HFFc6 (cell line): Measurements from ENCODE around the gene TFB1M. TPM values are rescaled to one million over a fixed set of nuclear protein-coding genes. Genes with fewer than 3 reads are reported as not detected.

Source experiments
- DNase-seq: peaks from one replicate; pipeline ENCODE4 v3.0.0-alpha.2; 2018
- H3K27ac Mint-ChIP-seq: 2 replicates; pipeline ENCODE4 v1.8.0; 2020; ENCODE audit warnings: mild to moderate bottlenecking, mixed read lengths
- H3K27me3 Mint-ChIP-seq: 2 replicates; pipeline ENCODE4 v1.8.0; 2021; ENCODE audit warnings: mild to moderate bottlenecking, moderate library complexity, mixed read lengths; ENCODE audit not compliant: insufficient read depth
- H3K36me3 Mint-ChIP-seq: 2 replicates; pipeline ENCODE4 v1.8.0; 2021; ENCODE audit warnings: low read depth, mixed read lengths
- H3K4me1 Mint-ChIP-seq: 2 replicates; pipeline ENCODE4 v1.8.0; 2020; ENCODE audit warnings: low read depth, mixed read lengths
- H3K4me3 Mint-ChIP-seq: 2 replicates; pipeline ENCODE4 v1.8.0; 2020; ENCODE audit warnings: mild to moderate bottlenecking, moderate library complexity, mixed read lengths
- H3K9me3 Mint-ChIP-seq: 2 replicates; pipeline ENCODE4 v1.8.0; 2020; ENCODE audit warnings: mild to moderate bottlenecking, mixed read lengths
- CTCF ChIP-seq: fragments of 200-600 bp; sonication (generic); IDR thresholded peaks from 2 replicates; pipeline ENCODE4 v1.5.0; 2021; ENCODE audit warnings: antibody characterized with exemption, mild to moderate bottlenecking
- total RNA-seq, 6 experiments: library from RNA; stranded (reverse); fragmentation: NEBNext Ultra II Directional; extraction: Animal tissue kit (Norgen Biotek cat#: 25700); gene quantifications; 2 replicates in 1 of 6; 3 replicates in 5 of 6; pipeline ENCODE4 v1.2.3, GENCODE V29; 2021

Gene TFB1M
- total RNA-seq, 6 experiments from 2014 or later, result 16.7 to 23.0 (median 21.7) TPM

GRCh38 chr6:155212616-155213380 is 101.5 kb downstream of the TFB1M start:
- peaks cover 14% of the 10 kb centered on the region for H3K36me3 Mint-ChIP-seq
- no peak for DNase-seq

GRCh38 chr6:155212106-155212505 is 102.2 kb downstream of the TFB1M start:
- no peaks in the 10 kb centered on the region for H3K4me1 Mint-ChIP-seq
- DNase-seq, result no peak
- no peak overlapping the region for H3K27ac Mint-ChIP-seq
- H3K4me3 Mint-ChIP-seq, result no peak overlapping the region
- H3K36me3 Mint-ChIP-seq, result peaks cover 14% of the 10 kb centered on the region
- TF ChIP-seq CTCF, result no peak
- peaks cover 3% of the 10 kb centered on the region; the same call in 1 of the 2 replicates for H3K27me3 Mint-ChIP-seq
- H3K9me3 Mint-ChIP-seq, result no peaks in the 10 kb centered on the region

More at GRCh38 chr6:155212616-155213380, 101.5 kb downstream of the TFB1M start:
- Mint-ChIP-seq H3K4me3 (no peak overlapping the region), H3K9me3 (no peaks in the 10 kb centered on the region), H3K4me1 (no peaks in the 10 kb centered on the region), H3K27me3 (peaks cover 3% of the 10 kb centered on the region; the same call in 1 of the 2 replicates), H3K27ac (no peak overlapping the region)
- TF ChIP-seq CTCF, result no peak

- Mint-ChIP-seq H3K27ac (no peak overlapping the region), H3K4me1 (peaks cover 1% of the 10 kb centered on the region; the same call in 1 of the 2 replicates), H3K9me3 (no peaks in the 10 kb centered on the region), H3K4me3 (no peak overlapping the region), H3K27me3 (peaks cover 3% of the 10 kb centered on the region; the same call in 1 of the 2 replicates), H3K36me3 (peaks cover 14% of the 10 kb centered on the region)
- no peak for TF ChIP-seq CTCF
- no peak for DNase-seq
These were observed 107.1 kb downstream of the TFB1M start for GRCh38 chr6:155207223-155207622.

Other genes with a start within 250 kb of the TFB1M start
- gene CLDN20, start 50.5 kb downstream of the TFB1M start, total RNA-seq, result not detected
- gene NOX3, start 141.4 kb upstream of the TFB1M start, total RNA-seq, result not detected